NT2/D1 (cell line): ENCODE data around the gene CARD19.

Experiments used
- SUZ12 ChIP-seq: IDR thresholded peaks from 2 replicates; pipeline ENCODE4 v1.6.1; 2011; ENCODE audit not compliant: insufficient read length, insufficient read depth; ENCODE audit errors: extremely low read depth
- YY1 ChIP-seq: IDR thresholded peaks from 2 replicates; pipeline ENCODE4 v1.6.1; 2011; ENCODE audit not compliant: insufficient read length, insufficient read depth
- ZNF274 ChIP-seq: IDR thresholded peaks from 2 replicates; pipeline ENCODE4 v1.6.1; 2011; ENCODE audit warnings: mild to moderate bottlenecking, low read depth, low read length

GRCh38 chr9:93123561-93124283, 27.7 kb downstream of the CARD19 start:
- TF ChIP-seq YY1: no peak
- no peak for TF ChIP-seq ZNF274
- no peak for TF ChIP-seq SUZ12
